Measurements from ENCODE around the gene PARD3B.

Gene PARD3B

GRCh38 chr2:205311201-205311600 lies 765.9 kb downstream of the PARD3B start:
- no peak for DNase-seq

GRCh38 chr2:205321231-205321630 lies 776.0 kb downstream of the PARD3B start:
- no peak for DNase-seq

DNA sequence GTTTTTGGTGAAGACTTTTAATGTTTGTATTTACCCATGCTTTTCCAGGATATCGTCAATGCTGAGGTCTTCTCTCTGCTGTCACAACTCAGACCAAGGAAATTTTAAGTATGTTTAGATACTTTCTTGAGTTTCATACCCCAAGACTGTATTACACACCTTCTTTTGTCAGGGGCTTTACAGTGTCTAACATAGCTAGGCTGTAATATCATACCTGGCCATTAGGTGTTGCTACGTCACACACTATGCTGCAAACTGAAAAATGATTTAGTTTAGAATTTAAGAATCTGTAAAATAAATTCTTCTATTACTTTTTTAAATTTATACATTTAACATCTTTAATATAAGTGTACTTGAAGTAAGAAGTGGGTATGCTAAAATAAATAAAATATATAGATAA lies 778.7 kb downstream of the PARD3B start:
- no peak for DNase-seq

GRCh38 chr2:205324355-205324754 lies 779.1 kb downstream of the PARD3B start:
- DNase-seq, result no peak

GRCh38 chr2:205333351-205333750 lies 788.1 kb downstream of the PARD3B start:
- DNase-seq, result no peak

DNA sequence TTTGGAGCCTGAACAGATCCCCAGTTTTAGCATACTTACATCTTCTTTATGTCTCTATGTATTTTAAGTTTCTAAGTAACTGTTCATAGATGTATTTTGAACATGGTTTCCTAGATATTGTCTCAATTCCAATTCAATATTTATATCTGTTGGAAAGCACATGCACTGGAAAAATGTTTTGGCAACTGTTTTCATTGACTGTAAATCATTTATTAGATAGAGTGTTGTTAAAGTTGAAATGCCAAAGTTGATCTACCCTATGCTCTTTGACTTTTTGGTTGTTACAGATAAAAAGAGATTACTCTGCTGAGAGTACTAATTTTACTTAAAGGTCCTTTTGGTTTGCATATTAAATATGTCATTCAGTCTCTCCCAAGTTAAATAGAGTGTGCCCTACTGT lies 792.0 kb downstream of the PARD3B start:
- DNase-seq, result no peak

- no peak for DNase-seq
Measured at GRCh38 chr2:205338156-205338555, 792.9 kb downstream of the PARD3B start.

DNA sequence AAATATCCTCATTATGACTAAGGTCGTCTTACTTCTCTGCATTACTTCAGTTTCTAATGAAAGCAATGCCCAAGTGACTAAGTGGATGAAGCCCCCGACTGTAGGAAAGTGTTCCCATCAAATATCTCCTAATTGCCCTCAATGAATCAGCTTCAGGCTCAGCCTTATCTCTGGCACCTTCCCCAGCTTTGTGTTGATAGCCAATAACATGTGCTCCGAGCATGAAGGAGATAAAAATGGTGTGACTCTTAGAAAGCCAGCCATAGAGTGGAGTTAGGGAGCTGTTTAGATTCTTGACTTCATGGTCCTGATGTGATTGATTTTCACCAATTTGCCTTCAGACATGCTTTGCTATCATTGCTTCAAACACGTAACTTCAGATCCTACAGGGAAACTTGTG lies 797.8 kb downstream of the PARD3B start:
- DNase-seq, result no peak

DNA sequence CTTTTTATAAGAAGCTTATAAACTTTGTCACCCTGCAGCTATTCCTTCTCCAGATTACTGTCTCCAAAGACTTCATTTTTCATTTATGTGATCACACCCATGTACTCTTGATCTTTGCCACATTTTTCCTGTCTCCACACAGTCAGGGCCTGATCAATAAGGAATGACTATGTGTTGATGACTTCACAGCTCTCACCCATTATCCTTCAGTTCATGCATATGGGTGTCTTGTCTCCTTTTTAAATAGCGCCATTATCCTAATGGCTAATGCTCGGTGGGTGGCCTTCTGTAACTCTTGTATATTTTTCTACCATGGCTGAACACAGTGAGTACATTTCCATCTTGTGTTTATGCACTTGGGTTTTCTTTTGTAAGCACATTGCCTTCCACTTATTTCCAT lies 801.4 kb downstream of the PARD3B start:
- DNase-seq, result no peak

DNA sequence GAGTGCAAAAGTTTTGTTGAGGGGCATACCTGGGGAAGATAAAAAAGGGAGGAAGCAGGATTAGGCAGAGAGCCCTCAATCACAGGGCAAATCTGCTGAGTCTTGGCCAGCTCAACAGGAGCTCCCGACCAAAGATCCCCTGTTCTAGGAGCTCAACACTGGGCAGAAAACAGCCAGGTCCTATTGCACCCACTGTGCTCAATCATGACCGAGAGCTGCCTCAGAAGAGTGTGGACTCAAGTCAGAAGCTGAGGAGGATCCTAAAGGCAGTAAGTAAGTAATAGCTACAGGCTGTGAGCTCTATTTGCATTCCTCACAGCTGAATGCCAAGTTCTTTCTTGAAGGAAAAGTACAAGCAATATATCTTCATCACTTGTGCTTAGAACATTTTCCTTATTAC lies 802.6 kb downstream of the PARD3B start:
- no peak for DNase-seq

DNA sequence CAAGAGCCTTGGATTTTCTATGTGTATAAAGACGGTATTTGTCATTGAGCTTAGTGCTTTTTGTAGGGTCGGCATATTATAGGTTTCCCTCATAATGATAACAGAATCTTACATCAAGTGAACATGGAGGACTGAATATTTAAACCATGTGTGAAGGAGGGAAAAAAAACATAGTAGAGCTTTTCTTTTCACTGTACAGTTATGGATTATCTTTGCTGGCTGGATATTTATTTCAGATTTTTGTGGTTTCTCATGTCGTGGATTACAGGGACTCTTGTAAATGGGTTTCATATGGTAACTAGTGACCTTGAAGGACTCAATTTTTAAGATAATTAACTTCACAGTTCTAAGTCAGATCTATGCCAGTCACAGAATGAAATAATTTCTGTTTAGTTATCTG lies 806.8 kb downstream of the PARD3B start:
- no peak for DNase-seq

DNA sequence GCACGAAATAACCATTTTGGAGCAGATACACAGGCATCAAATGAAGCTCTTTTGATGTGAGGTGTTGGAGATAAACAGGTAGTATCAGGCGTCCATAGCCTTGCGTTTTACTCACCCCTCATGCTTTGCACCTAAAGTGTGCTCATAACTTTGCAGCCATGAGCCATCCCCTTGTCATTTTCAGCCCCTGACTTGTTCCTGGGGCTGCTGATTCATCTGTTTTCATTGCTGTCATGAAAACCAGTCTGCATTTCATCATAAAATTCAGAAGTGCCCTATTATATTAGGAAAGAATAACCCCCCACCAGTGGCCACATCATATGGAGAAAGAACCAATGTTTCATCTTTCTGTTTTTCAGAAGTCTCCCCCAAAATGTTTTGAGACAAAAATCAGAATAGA lies 807.3 kb downstream of the PARD3B start:
- DNase-seq, result no peak

- DNase-seq, result no peak
Measured at GRCh38 chr2:205357732-205358131, 812.5 kb downstream of the PARD3B start.

DNA sequence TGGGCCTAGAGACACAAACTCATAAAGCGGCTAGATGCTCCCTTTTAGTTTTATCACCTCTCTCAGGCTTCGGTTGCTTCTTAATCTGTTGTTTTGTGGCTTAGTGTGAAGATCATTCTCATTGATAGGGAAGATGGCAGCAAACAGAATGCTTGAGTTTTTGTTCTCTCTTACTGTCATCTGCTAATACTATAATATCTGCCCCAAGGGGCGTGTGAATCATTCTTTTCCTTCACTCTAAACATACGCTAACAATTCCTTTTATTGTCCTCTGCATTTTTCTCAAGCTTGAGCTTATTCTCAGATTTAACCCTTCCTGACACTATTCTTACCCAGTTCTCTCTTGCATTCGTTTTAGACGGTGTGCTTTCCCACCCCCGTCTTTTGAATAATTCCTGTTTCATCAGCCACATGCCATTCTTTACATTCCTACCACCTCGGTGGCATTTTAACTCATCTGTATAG lies 813.1 kb downstream of the PARD3B start:
- DNase-seq, result no peak

- DNase-seq, result no peak
Measured at GRCh38 chr2:205361272-205361671, 816.0 kb downstream of the PARD3B start.

DNA sequence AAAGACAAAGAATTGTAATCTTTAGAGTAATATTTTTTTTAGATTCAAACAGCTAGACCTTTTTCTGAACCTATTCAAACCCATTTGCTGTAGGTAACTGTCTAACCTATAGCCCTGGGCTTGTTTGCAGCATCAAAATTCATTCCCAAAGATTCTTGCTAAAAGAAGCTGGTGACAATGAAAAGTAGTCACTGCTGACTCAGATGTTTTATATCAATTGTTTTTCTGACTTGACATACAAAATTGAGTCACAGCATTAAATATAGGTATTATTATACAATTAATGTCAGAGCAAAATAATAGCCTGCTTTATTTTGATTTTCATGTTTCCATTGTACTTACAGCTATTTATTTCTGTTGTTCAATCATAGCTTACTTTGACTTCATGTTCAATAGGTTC lies 816.7 kb downstream of the PARD3B start:
- no peak for DNase-seq

DNA sequence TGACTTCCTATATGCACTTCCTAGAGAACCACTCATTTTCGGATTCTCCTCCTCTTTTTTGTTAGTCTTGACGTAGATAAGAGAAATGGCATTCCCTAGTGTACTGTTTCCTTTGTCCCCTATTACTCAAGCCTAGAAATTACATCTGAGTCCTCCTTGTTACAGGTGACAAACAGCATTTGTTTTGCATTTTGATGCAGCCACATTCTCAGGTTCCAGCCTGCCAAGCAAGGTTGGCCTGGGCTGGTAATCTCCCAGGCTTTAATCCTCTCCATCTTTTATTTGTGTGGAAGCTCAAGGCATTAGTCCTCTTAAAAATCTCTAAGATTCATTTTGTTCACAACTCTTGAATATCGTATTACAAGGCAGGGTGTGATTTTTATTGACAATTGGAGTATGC lies 819.0 kb downstream of the PARD3B start:
- DNase-seq, result no peak

GRCh38 chr2:205366336-205367060 lies 821.2 kb downstream of the PARD3B start:
- DNase-seq, result no peak

DNA sequence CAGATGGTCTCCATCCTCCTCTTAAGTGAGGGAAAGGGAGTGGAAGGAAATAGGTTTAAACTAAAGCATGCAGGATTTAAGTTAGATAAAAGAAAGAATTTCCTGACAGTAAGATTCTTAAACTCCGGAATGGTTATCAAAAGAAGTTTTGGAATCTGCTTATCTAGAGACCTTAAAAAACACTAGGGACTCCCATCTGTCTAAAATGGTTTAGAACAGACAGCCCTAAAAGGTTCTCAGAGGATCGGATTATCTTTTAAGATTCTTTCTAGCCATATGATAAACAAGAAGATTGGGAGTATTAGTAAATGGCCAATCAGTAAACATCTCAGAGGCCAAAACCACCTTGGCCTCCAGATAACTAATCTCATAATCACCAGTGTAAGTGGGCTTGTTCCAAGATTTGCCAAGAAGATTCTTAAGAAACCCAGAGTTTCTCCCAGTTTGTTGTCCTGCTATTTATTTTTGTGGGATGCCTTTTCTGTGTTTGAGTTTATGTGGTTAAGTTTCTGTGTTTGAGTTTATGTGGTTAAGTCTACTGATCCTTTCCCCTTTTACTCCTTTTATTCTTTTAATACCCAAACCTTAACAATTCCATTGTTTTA lies 822.2 kb downstream of the PARD3B start:
- no peak for DNase-seq

DNA sequence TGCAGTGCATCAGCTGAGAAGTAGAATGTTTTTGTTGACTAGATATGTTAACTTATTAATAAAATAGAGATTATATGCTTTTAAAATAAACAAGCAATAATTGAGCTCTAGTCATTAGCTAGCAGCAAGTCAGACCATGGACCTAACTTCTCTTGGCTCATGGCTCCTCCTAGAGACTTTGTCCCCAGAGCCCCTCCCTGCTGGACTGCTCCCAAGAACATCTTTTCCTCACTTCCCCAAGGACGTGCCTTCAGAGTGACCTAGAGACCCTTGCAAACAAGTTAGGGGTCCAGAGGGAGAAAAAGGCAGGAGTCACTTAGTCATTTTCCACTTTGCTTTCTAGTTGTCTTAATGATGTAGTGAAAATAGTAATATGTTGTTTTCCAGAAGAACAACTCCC lies 824.5 kb downstream of the PARD3B start:
- no peak for DNase-seq

DNA sequence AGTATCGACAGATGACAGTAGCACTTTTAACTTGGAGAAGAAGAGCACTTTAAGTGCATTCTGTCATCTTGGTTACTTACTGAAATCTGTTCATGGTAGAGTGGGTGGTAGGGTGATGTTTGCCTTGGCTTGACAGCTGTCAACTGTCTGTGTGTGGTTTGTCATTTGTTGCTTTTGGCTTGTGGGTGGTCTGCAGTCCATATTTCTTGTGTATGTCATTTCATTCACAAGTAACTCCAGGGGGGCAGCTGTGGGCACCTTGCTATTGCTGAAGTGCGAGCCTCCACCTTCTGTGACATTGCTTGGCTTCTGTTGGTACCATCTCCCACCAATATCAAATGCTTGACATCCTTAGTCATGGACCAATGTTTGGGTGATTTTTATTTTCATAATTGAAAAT lies 825.5 kb downstream of the PARD3B start:
- DNase-seq, result no peak

DNA sequence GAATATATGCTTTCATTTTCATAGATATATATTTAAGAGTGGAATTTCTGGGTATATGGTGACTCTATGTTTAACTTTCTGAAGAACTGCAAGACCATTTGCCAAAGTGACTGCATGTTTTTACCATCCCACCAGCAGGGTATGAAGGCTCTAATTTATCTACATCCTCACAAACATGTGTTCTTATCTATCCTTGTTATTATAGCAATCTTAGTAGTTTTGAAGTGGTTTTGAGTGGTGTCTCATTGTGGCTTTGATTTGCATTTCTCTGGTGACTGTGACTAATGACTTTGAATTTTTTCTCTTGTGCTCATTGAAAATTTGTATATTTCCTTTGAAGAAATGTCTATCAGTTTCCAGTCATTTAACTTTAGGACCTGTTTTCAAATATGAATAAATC lies 826.9 kb downstream of the PARD3B start:
- no peak for DNase-seq

DNA sequence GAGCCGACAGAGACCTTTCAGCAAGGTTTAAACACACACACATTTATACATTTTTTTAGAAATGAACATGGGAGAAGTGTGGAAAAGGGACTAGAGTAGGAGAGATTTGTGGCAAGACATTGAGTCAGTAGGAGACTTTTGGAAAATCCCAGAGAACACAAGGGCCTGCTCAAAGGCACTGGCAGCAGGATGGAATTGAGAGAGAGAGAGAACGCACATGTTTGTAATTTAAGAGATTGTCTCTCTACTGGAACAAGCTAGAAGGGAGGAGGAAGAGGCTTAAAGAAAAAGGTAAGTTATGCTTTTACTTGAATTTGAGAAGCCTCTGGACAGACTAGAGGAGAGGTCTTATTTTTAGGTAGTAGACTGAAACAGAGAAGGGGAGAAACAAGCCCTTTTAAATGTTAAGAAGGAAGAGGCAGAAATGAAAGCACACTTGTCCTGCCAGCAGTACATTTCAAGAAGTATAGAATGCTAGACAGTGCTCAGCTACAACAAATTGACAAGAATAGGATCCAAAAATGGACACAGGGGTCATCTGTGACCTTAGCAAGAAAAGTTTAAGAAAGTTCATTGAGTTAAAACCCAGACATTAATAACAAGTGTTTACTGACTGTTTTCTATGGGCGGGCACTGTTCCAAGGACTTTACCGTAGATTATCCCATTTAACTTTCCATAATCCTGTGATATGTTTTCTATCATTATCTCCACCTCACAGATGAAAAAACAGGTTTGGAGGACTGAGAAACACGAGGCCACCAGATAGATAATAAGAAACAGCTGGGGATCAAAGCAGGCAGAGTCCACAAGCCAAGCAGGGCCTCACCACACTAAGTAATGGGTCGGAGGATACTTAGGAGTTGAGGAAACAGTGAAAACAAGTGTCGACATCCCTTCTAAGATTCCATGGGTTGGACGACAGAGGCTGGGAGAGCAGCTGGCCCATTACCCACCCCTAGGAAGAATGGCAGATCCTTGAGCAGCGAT lies 830.5 kb downstream of the PARD3B start:
- DNase-seq, result no peak

DNA sequence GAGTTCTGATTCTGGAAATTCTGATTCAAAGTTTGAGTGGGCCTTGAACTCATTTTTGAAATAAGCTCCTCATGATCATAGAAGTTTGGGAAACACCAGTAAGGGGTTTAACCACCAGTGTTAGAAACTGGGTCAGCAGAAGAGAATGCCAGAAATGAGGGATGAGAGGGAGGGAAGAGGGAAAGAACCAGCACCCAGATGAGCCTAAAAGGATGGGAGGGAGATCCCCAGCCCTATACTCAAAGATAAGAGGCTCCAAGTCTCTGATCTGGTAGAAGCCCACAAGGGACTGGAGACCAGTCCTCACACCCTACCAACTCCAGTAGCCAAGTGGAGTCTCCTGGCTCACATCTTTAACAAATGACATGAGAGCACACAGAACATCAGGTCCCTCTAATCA lies 832.0 kb downstream of the PARD3B start:
- no peak for DNase-seq
